ENCODE results near the gene ZNF764.

The ZNF764 gene

GRCh38 chr16:30562021-30562420 lies 3.8 kb upstream of the ZNF764 start:
- H3K4me3 ChIP-seq (ENCODE audit: low read depth, low read length), result no peak overlapping the region
- TF ChIP-seq, protein P1, sequence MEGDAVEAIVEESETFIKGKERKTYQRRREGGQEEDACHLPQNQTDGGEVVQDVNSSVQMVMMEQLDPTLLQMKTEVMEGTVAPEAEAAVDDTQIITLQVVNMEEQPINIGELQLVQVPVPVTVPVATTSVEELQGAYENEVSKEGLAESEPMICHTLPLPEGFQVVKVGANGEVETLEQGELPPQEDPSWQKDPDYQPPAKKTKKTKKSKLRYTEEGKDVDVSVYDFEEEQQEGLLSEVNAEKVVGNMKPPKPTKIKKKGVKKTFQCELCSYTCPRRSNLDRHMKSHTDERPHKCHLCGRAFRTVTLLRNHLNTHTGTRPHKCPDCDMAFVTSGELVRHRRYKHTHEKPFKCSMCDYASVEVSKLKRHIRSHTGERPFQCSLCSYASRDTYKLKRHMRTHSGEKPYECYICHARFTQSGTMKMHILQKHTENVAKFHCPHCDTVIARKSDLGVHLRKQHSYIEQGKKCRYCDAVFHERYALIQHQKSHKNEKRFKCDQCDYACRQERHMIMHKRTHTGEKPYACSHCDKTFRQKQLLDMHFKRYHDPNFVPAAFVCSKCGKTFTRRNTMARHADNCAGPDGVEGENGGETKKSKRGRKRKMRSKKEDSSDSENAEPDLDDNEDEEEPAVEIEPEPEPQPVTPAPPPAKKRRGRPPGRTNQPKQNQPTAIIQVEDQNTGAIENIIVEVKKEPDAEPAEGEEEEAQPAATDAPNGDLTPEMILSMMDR (IDR thresholded peaks at IDR 0.05; ENCODE audit: low read depth, low read length, missing control alignments), result no peak
- in situ Hi-C loops (cut with HindIII; ENCODE audit: low pct_ligation_motif_present, low sequenced_read_pairs), result no loop called here
- no peak for DNase-seq
- H3K27ac ChIP-seq, result no peak overlapping the region
- no peaks in the 10 kb centered on the region for H3K27me3 ChIP-seq (replicated peaks)
- no peaks in the 10 kb centered on the region for H3K36me3 ChIP-seq (replicated peaks)

- no peaks in the 10 kb centered on the region for H3K27me3 ChIP-seq (replicated peaks)
- peak overlapping the region; percentile 38 for H3K4me3 ChIP-seq (ENCODE audit: low read depth, low read length)
- TF ChIP-seq, protein P1 (IDR thresholded peaks at IDR 0.05; ENCODE audit: low read depth, low read length, missing control alignments), result no peak
Observed at GRCh38 chr16:30561089-30561816, 3.1 kb upstream of the ZNF764 start.

DNA sequence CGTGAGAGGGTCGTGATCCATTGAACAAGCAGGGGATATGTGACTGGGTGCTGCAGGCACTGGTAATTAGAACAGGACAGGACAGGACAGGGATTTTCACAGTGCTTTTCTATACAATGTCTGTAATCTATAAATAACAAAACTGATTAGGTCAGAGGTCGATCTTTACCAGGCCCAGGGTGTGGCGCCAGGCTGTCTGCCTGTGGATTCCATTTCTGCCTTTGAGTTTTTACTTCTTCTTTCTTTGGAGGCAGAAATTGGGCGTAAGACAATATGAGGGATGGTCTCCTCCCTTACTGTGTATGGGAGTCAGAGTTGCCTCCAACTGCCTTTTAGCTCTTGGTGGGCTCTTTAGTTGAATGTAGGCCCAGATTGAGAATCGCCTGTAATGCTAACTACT lies 1.5 kb upstream of the ZNF764 start:
- no peak overlapping the region for H3K27ac ChIP-seq
- H3K27me3 ChIP-seq (replicated peaks), result no peaks in the 10 kb centered on the region
- in situ Hi-C loops (cut with HindIII; ENCODE audit: low pct_ligation_motif_present, low sequenced_read_pairs), result no loop called here
- TF ChIP-seq, protein P1 (IDR thresholded peaks at IDR 0.05; ENCODE audit: low read depth, low read length, missing control alignments), result no peak
- DNase-seq, result no peak
- H3K4me3 ChIP-seq (ENCODE audit: low read depth, low read length), result no peak overlapping the region
- H3K36me3 ChIP-seq (replicated peaks), result peaks cover 7% of the 10 kb centered on the region

More at GRCh38 chr16:30561089-30561816, 3.1 kb upstream of the ZNF764 start:
- in situ Hi-C loops (cut with HindIII; ENCODE audit: low pct_ligation_motif_present, low sequenced_read_pairs), result no loop called here
- no peak overlapping the region for H3K27ac ChIP-seq
- no peaks in the 10 kb centered on the region for H3K36me3 ChIP-seq (replicated peaks)
- DNase-seq, result no peak

GRCh38 chr16:30558789-30559377 lies 709 bp upstream of the ZNF764 start:
- Histone ChIP-seq H3K27ac (peak overlapping the region; percentile 19), H3K4me3 (ENCODE audit: low read depth, low read length) (peak overlapping the region; percentile 38), H3K36me3 (replicated peaks) (peaks cover 7% of the 10 kb centered on the region), H3K27me3 (replicated peaks) (no peaks in the 10 kb centered on the region)
- DNase-seq, result no peak
- in situ Hi-C loops (cut with HindIII; ENCODE audit: low pct_ligation_motif_present, low sequenced_read_pairs), result no loop called here
- TF ChIP-seq, protein P1 (IDR thresholded peaks at IDR 0.05; ENCODE audit: low read depth, low read length, missing control alignments), result no peak

GRCh38 chr16:30557707-30557956 lies 542 bp downstream of the ZNF764 start:
- TF ChIP-seq, protein P1 (IDR thresholded peaks at IDR 0.05; ENCODE audit: low read depth, low read length, missing control alignments), result no peak
- H3K27ac ChIP-seq, result peak overlapping the region; percentile 73
- H3K36me3 ChIP-seq (replicated peaks), result peaks cover 7% of the 10 kb centered on the region
- DNase-seq, result no peak
- H3K27me3 ChIP-seq (replicated peaks), result no peaks in the 10 kb centered on the region
- peak overlapping the region; percentile 79 for H3K4me3 ChIP-seq (ENCODE audit: low read depth, low read length)
- in situ Hi-C loops (cut with HindIII; ENCODE audit: low pct_ligation_motif_present, low sequenced_read_pairs), result no loop called here

- H3K4me3 ChIP-seq (ENCODE audit: low read depth, low read length), result no peak overlapping the region
- H3K27me3 ChIP-seq (replicated peaks), result no peaks in the 10 kb centered on the region
- H3K27ac ChIP-seq, result no peak overlapping the region
- in situ Hi-C loops (cut with HindIII; ENCODE audit: low pct_ligation_motif_present, low sequenced_read_pairs), result no loop called here
- TF ChIP-seq, protein P1 (IDR thresholded peaks at IDR 0.05; ENCODE audit: low read depth, low read length, missing control alignments), result no peak
- no peak for DNase-seq
- H3K36me3 ChIP-seq (replicated peaks), result peaks cover 7% of the 10 kb centered on the region
Observed at GRCh38 chr16:30556125-30556473, 2.1 kb downstream of the ZNF764 start.
